K562 (cell line): ENCODE data around the gene MAPK1IP1L. TPM values are rescaled to one million over a fixed set of nuclear protein-coding genes. Genes with fewer than 3 reads are reported as not detected.

Experiments used
- ATAC-seq: fragments of 200-7000 bp; cut with Tn5 transposase; 3 replicates; pipeline ENCODE4 v1.9.1; 2020; ENCODE audit warnings: moderate library complexity
- BruUV-seq: library from RNA; stranded (reverse); fragments of 400-500 nt; replicated peaks from 2 replicates; lab custom pipeline; 2021; lab: Mats Ljungman, UMichigan
- CTCF ChIA-PET: fragments of 300-600 bp; formaldehyde crosslinking; extraction: SDS; loops from one replicate; lab custom pipeline; 2021; ENCODE audit warnings: low intra/inter-chr PET ratio; lab: Yijun Ruan, JAX
- POLR2A ChIA-PET: fragments of 300-600, 350-650 bp; sonication (Branson Sonifier 250); formaldehyde crosslinking; extraction: SDS; loops from one replicate; lab custom pipeline; 2021; ENCODE audit warnings: antibody characterized with exemption, inconsistent platforms; lab: Yijun Ruan, JAX
- DNase-seq, 4 experiments: peaks; one replicate each; pipeline versions ENCODE4 v3.0.0 to v3.0.0-alpha.2; 2011 to 2018; ENCODE audit warnings: low spot score in 3 of 4, mixed read lengths in 3 of 4; ENCODE audit errors: extremely low read depth in 1 of 4
- FAIRE-seq: peaks from 2 replicates; lab custom pipeline; 2011; peaks lifted over from hg19 to GRCh38; lab: Jason Lieb, UNC
- H2AFZ ChIP-seq: 2 replicates; pipeline ENCODE4 v1.6.0; 2011; ENCODE audit warnings: low read depth, low read length, control low read depth, inconsistent platforms
- H3K27ac ChIP-seq: fragments of 200-600 bp; 3 replicates; pipeline ENCODE4 v1.8.0; 2011; ENCODE audit warnings: low read depth, mild to moderate bottlenecking, control low read depth, inconsistent platforms, low read length, moderate library complexity, mixed read lengths; ENCODE audit errors: extremely low read depth
- H3K27me3 ChIP-seq, 2 experiments: fragments of 300-600 bp in 1 of 2; 2 replicates in 1 of 2; 3 replicates in 1 of 2; pipeline versions ENCODE4 v1.6.0 to v1.8.0; 2011; ENCODE audit warnings: inconsistent platforms in 2 of 2, low read length in 2 of 2, mild to moderate bottlenecking in 1 of 2, mixed read lengths in 1 of 2, moderate library complexity in 1 of 2; ENCODE audit not compliant: control insufficient read depth in 2 of 2, insufficient read depth in 2 of 2
- H3K36me3 ChIP-seq: fragments of 300-600 bp; 3 replicates; pipeline ENCODE4 v1.8.0; 2011; ENCODE audit warnings: mild to moderate bottlenecking, low read length, inconsistent platforms; ENCODE audit not compliant: control insufficient read depth, insufficient read depth
- H3K4me1 ChIP-seq, 2 experiments: fragments of 200-600 bp in 1 of 2; replicated peaks in 1 of 2; 2 replicates in 1 of 2; 3 replicates in 1 of 2; pipeline versions ENCODE4 v1.5.1 to v1.8.0; 2011; ENCODE audit warnings: inconsistent platforms in 2 of 2, low read length in 2 of 2, mild to moderate bottlenecking in 1 of 2, mixed read lengths in 1 of 2, moderate library complexity in 1 of 2; ENCODE audit not compliant: control insufficient read depth in 2 of 2, insufficient read depth in 2 of 2
- H3K4me2 ChIP-seq: 2 replicates; pipeline ENCODE4 v1.6.1; 2011; ENCODE audit warnings: low read length, control low read depth, inconsistent platforms, mixed read lengths; ENCODE audit not compliant: insufficient read depth
- H3K4me3 ChIP-seq: fragments of 200-600 bp; sonication (generic), shearing (Covaris generic); 2 replicates; pipeline ENCODE4 v1.5.1; 2016; ENCODE audit warnings: control low read depth, inconsistent platforms
- H3K79me2 ChIP-seq: fragments of 200-600 bp; 3 replicates; pipeline ENCODE4 v1.8.0; 2011; ENCODE audit warnings: low read length, inconsistent platforms; ENCODE audit not compliant: control insufficient read depth, insufficient read depth
- H3K9ac ChIP-seq, 2 experiments: 2 replicates each; pipeline versions ENCODE4 v1.6.0 to v1.6.1; 2011; ENCODE audit warnings: low read depth in 2 of 2, low read length in 2 of 2, control low read depth in 1 of 2, inconsistent platforms in 1 of 2, mild to moderate bottlenecking in 1 of 2, mixed read lengths in 1 of 2; ENCODE audit not compliant: insufficient read depth in 1 of 2
- H3K9me1 ChIP-seq: one replicate; pipeline ENCODE4 v1.6.0; 2011; ENCODE audit warnings: inconsistent platforms, mild to moderate bottlenecking, low read length, moderate library complexity; ENCODE audit not compliant: control insufficient read depth, insufficient read depth
- H3K9me3 ChIP-seq: replicated peaks from 2 replicates; pipeline ENCODE4 v1.5.1; 2011; ENCODE audit warnings: low read depth, low read length, inconsistent platforms; ENCODE audit not compliant: control insufficient read depth, insufficient read depth
- H4K20me1 ChIP-seq: replicated peaks from 2 replicates; pipeline ENCODE4 v1.6.1; 2011; ENCODE audit warnings: low read length, inconsistent platforms, mixed read lengths; ENCODE audit not compliant: control insufficient read depth, insufficient read depth
- GABPB1 ChIP-seq: sonication (generic); formaldehyde crosslinking; IDR thresholded peaks from 2 replicates; pipeline ENCODE4 v1.8.0; 2022; ENCODE audit warnings: mild to moderate bottlenecking, missing genetic modification reagents
- HNRNPL ChIP-seq: fragments of 200-400 bp; formaldehyde crosslinking; IDR thresholded peaks from 2 replicates; pipeline ENCODE4 v1.6.1; 2017; ENCODE audit warnings: low read depth, mild to moderate bottlenecking, low read length
- IRF9 ChIP-seq: fragments of 450-650 bp; IDR thresholded peaks from 2 replicates; pipeline ENCODE4 v1.6.1; 2016; ENCODE audit warnings: missing biosample characterization, missing genetic modification characterization
- NFYB ChIP-seq: IDR thresholded peaks from 2 replicates; pipeline ENCODE4 v1.6.1; 2011; ENCODE audit warnings: mild to moderate bottlenecking, moderate library complexity; ENCODE audit not compliant: insufficient read length; ENCODE audit errors: extremely low read depth
- OTX1 ChIP-seq: fragments of 450-650 bp; formaldehyde crosslinking; IDR thresholded peaks from 2 replicates; pipeline ENCODE4 v1.4.0; 2022; ENCODE audit warnings: mild to moderate bottlenecking
- SP1 ChIP-seq: sonication (generic); formaldehyde crosslinking; IDR thresholded peaks from 2 replicates; pipeline ENCODE4 v1.8.1; 2022; ENCODE audit warnings: mild to moderate bottlenecking, missing genetic modification reagents
- SRF ChIP-seq, 2 experiments: fragments of 250-450, 450-650 bp in 1 of 2; sonication (Bioruptor Pico) in 1 of 2; sonication (generic) in 1 of 2; formaldehyde crosslinking; IDR thresholded peaks; 2 replicates each; pipeline versions ENCODE4 v1.5.0 to v1.5.1; 2020 to 2022; ENCODE audit warnings: mild to moderate bottlenecking in 1 of 2, missing genetic modification reagents in 1 of 2
- ZNF592 ChIP-seq: fragments of 450-650 bp; IDR thresholded peaks from 2 replicates; pipeline ENCODE4 v1.6.1; 2017; ENCODE audit warnings: antibody characterized with exemption, mild to moderate bottlenecking
- ZNF79 ChIP-seq: fragments of 250-450 bp; sonication (Bioruptor Pico); IDR thresholded peaks from 2 replicates; pipeline ENCODE4 v1.4.0; 2020; ENCODE audit warnings: low read depth, mild to moderate bottlenecking, moderate library complexity
- whole genome bisulfite sequencing: fragments of 100-300 bp; shearing (Covaris generic); methylation state at CpG from one replicate; pipeline ENCODE4 v1.1.6; 2016; ENCODE audit warnings: low coverage, mixed read lengths; ENCODE audit not compliant: insufficient coverage; ENCODE audit errors: missing lambda C conversion rate; 5-methylcytosine and 5-hydroxymethylcytosine counted together
- in situ Hi-C: fragments of 300-500 bp; cut with MboI; formaldehyde crosslinking; loops from 4 replicates; pipeline ENCODE4 v1.15.0; 2018; ENCODE audit warnings: inconsistent platforms, mixed read lengths
- intact Hi-C: fragments of 100-400 bp; cut with micrococcal nuclease; formaldehyde crosslinking; loops from 2 replicates; pipeline ENCODE4 v1.14.2; 2022
- polyA plus RNA-seq, 8 experiments: library from polyadenylated mRNA; depleted of rRNA in 4 of 8; stranded (reverse) in 5 of 8; unstranded in 3 of 8; fragments of >200 nt; fragmentation: Nextera tagmentation in 2 of 8; fragmentation: Illumina TruSeq in 1 of 8; extraction: Ambion mirVana in 2 of 8; extraction: Trizol in 1 of 8; gene quantifications; 2 replicates each; pipeline versions ENCODE4 v1.2.1 to v1.2.3, GENCODE V29; 2011 to 2014; ENCODE audit warnings: inconsistent platforms in 1 of 8, missing spikeins in 1 of 8
- total RNA-seq, 7 experiments: library from RNA; depleted of rRNA in 6 of 7; stranded (reverse); fragments of >200 nt in 6 of 7; fragmentation: Illumina TruSeq in 2 of 7; extraction: Trizol in 2 of 7; gene quantifications; 2 replicates each; pipeline versions ENCODE4 v1.2.1 to v1.2.3, GENCODE V29; 2011 to 2021; ENCODE audit warnings: low replicate concordance in 1 of 7

MAPK1IP1L gene
- total and polyA plus RNA-seq, 9 of the 15 experiments (the other 6 are each of a cell fraction or from before 2014, with no cell fraction given) = 32.7 to 99.4 (median 49.8) TPM

GRCh38 chr14:55086938-55087337 is 35.5 kb downstream of the MAPK1IP1L start:
- intact Hi-C loops (loop anchor here (5.0 kb wide), 1 partner anchor 45 kb away; no protein-coding TSS in a partner anchor), in situ Hi-C loops (no loop called here)
- Histone ChIP-seq H3K27me3 (no peaks in the 10 kb centered on the region), H3K4me2 (no peak overlapping the region), H3K4me3 (no peak overlapping the region), H4K20me1 (no peaks in the 10 kb centered on the region), H3K36me3 (no peaks in the 10 kb centered on the region), H2AFZ (no peak overlapping the region), H3K9ac (no peak overlapping the region), H3K4me1 (no peaks in the 10 kb centered on the region), H3K79me2 (no peaks in the 10 kb centered on the region), H3K27ac (no peak overlapping the region), H3K9me1 (no peaks in the 10 kb centered on the region), H3K9me3 (no peaks in the 10 kb centered on the region)
- BruUV-seq = no TSS peak
- ChIA-PET CTCF (no interaction called here), POLR2A (no interaction called here)
- no peak for FAIRE-seq
- no peak for ATAC-seq
- DNase-seq = no peak
- TF ChIP-seq OTX1 (CRISPR knock-in tag) = no peak
- no peak for TF ChIP-seq HNRNPL
- no peak for TF ChIP-seq ZNF592
- TF ChIP-seq GABPB1 (CRISPR knock-in tag) = no peak
- TF ChIP-seq NFYB = peak; percentile 65
- peak in 1 of 2 experiments; percentile 46; a peak in 1 of 4 replicates for TF ChIP-seq SRF (CRISPR knock-in tag; IDR thresholded peaks at IDR 0.05)
- TF ChIP-seq SP1 (CRISPR knock-in tag) = no peak
- no peak for TF ChIP-seq IRF9 (tag)
- no peak for TF ChIP-seq ZNF79 (CRISPR knock-in tag)
- 58% methylated on average over 8 of the region's 9 CpGs for WGBS
